ENCODE data around the gene LGALS3BP.

- TF ChIP-seq GABPA (IDR thresholded peaks at IDR 0.05; ENCODE audit: low read depth) (no peak), POLR2AphosphoS5 (IDR thresholded peaks at IDR 0.05; ENCODE audit: low read depth) (no peak)
These were observed 5.8 kb downstream of the LGALS3BP start for GRCh38 chr17:78973792-78974520.

Measured in HL-60 (cell line).